Mesendoderm (in vitro differentiated cells): ENCODE results near the gene ANKRD65.
A peak's percentile ranks its signal among the peaks of the same experiment; 100 is the strongest.

Experiments
- DNase-seq: peaks from one replicate; pipeline ENCODE4 v3.0.0; 2013
- H2AK5ac ChIP-seq: 2 replicates; pipeline ENCODE4 v1.6.1; 2013; ENCODE audit warnings: low read length, inconsistent platforms
- H2BK120ac ChIP-seq: 2 replicates; pipeline ENCODE4 v1.6.1; 2013; ENCODE audit warnings: low read depth, mild to moderate bottlenecking, low read length, moderate library complexity, mixed read lengths
- H2BK15ac ChIP-seq: replicated peaks from 2 replicates; pipeline ENCODE4 v1.6.1; 2013; ENCODE audit warnings: low read depth, mild to moderate bottlenecking, moderate library complexity
- H2BK5ac ChIP-seq: 2 replicates; pipeline ENCODE4 v1.6.1; 2013; ENCODE audit warnings: low read length, inconsistent platforms
- H3K18ac ChIP-seq: 2 replicates; pipeline ENCODE4 v1.6.1; 2013; ENCODE audit warnings: mild to moderate bottlenecking, low read length, mixed read lengths
- H3K23ac ChIP-seq: one replicate; pipeline ENCODE4 v1.6.1; 2013; ENCODE audit warnings: low read length
- H3K27ac ChIP-seq: 2 replicates; pipeline ENCODE4 v1.5.1; 2013; ENCODE audit warnings: low read depth, mild to moderate bottlenecking, inconsistent platforms, low read length, moderate library complexity
- H3K27me3 ChIP-seq: 2 replicates; pipeline ENCODE4 v1.6.1; 2013; ENCODE audit warnings: low read length, control low read depth, mild to moderate bottlenecking, inconsistent platforms; ENCODE audit not compliant: insufficient read depth, poor library complexity
- H3K36me3 ChIP-seq: 2 replicates; pipeline ENCODE4 v1.6.1; 2013; ENCODE audit warnings: low read length, inconsistent platforms; ENCODE audit not compliant: control insufficient read depth, insufficient read depth
- H3K4ac ChIP-seq: one replicate; pipeline ENCODE4 v1.6.1; 2013; ENCODE audit warnings: low read depth, mild to moderate bottlenecking, low read length, moderate library complexity
- H3K4me1 ChIP-seq: 2 replicates; pipeline ENCODE4 v1.6.1; 2013; ENCODE audit warnings: low read depth, low read length, inconsistent platforms; ENCODE audit not compliant: control insufficient read depth
- H3K4me2 ChIP-seq: 2 replicates; pipeline ENCODE4 v1.6.1; 2013; ENCODE audit warnings: low read length
- H3K4me3 ChIP-seq: 2 replicates; pipeline ENCODE4 v1.5.1; 2013; ENCODE audit warnings: mild to moderate bottlenecking, low read length
- H3K56ac ChIP-seq: one replicate; pipeline ENCODE4 v1.6.1; 2013; ENCODE audit warnings: low read length
- H3K79me1 ChIP-seq: 2 replicates; pipeline ENCODE4 v1.6.1; 2013; ENCODE audit warnings: low read length, inconsistent platforms
- H3K79me2 ChIP-seq: 2 replicates; pipeline ENCODE4 v1.6.1; 2013; ENCODE audit warnings: mild to moderate bottlenecking, low read length; ENCODE audit not compliant: control insufficient read depth, insufficient read depth
- H3K9ac ChIP-seq: 2 replicates; pipeline ENCODE4 v1.6.1; 2013; ENCODE audit warnings: low read length, inconsistent platforms
- H4K5ac ChIP-seq: one replicate; pipeline ENCODE4 v1.6.1; 2013; ENCODE audit warnings: low read length
- H4K8ac ChIP-seq: one replicate; pipeline ENCODE4 v1.6.1; 2013; ENCODE audit warnings: low read depth, mild to moderate bottlenecking, control low read depth, low read length, moderate library complexity
- whole genome bisulfite sequencing: extraction: QIAGEN DNeasy Blood & Tissue Kit; methylation state at CpG from one replicate; pipeline ENCODE4 v1.1.7; 2013; ENCODE audit warnings: low lambda C conversion rate, missing lambda C conversion rate; ENCODE audit not compliant: insufficient coverage; ENCODE audit errors: extremely low coverage; 5-methylcytosine and 5-hydroxymethylcytosine counted together

The ANKRD65 gene

GRCh38 chr1:1377540-1378205 lies 43.4 kb downstream of the ANKRD65 start:
- Histone ChIP-seq H3K36me3 (no peaks in the 10 kb centered on the region), H3K27ac (no peak overlapping the region), H2BK5ac (no peak overlapping the region), H3K4me1 (no peaks in the 10 kb centered on the region), H2BK120ac (no peak overlapping the region), H3K4me3 (no peak overlapping the region), H3K23ac (no peak overlapping the region), H3K79me1 (peaks cover 9% of the 10 kb centered on the region), H3K79me2 (peaks cover 10% of the 10 kb centered on the region), H2BK15ac (no peak overlapping the region), H3K56ac (no peak overlapping the region), H3K4me2 (no peak overlapping the region), H3K27me3 (no peaks in the 10 kb centered on the region), H2AK5ac (no peak overlapping the region), H3K18ac (no peak overlapping the region), H3K4ac (no peak overlapping the region), H3K9ac (no peak overlapping the region), H4K8ac (no peak overlapping the region), H4K5ac (no peak overlapping the region)
- DNase-seq, result no peak
- no CpG with 5 or more reads among the region's 16 CpGs for WGBS

GRCh38 chr1:1376551-1377226 lies 44.4 kb downstream of the ANKRD65 start:
- Histone ChIP-seq H2BK15ac (no peak overlapping the region), H3K4ac (no peak overlapping the region), H3K9ac (no peak overlapping the region), H4K8ac (no peak overlapping the region), H3K4me3 (no peak overlapping the region), H2BK120ac (no peak overlapping the region), H3K27me3 (no peaks in the 10 kb centered on the region), H3K4me2 (no peak overlapping the region), H3K18ac (no peak overlapping the region), H3K56ac (no peak overlapping the region), H2AK5ac (no peak overlapping the region), H3K23ac (no peak overlapping the region), H4K5ac (no peak overlapping the region), H2BK5ac (no peak overlapping the region), H3K27ac (no peak overlapping the region), H3K79me2 (peaks cover 10% of the 10 kb centered on the region), H3K4me1 (no peaks in the 10 kb centered on the region), H3K36me3 (no peaks in the 10 kb centered on the region), H3K79me1 (peaks cover 8% of the 10 kb centered on the region)
- WGBS, result no CpG with 5 or more reads among the region's 10 CpGs
- no peak for DNase-seq

DNA sequence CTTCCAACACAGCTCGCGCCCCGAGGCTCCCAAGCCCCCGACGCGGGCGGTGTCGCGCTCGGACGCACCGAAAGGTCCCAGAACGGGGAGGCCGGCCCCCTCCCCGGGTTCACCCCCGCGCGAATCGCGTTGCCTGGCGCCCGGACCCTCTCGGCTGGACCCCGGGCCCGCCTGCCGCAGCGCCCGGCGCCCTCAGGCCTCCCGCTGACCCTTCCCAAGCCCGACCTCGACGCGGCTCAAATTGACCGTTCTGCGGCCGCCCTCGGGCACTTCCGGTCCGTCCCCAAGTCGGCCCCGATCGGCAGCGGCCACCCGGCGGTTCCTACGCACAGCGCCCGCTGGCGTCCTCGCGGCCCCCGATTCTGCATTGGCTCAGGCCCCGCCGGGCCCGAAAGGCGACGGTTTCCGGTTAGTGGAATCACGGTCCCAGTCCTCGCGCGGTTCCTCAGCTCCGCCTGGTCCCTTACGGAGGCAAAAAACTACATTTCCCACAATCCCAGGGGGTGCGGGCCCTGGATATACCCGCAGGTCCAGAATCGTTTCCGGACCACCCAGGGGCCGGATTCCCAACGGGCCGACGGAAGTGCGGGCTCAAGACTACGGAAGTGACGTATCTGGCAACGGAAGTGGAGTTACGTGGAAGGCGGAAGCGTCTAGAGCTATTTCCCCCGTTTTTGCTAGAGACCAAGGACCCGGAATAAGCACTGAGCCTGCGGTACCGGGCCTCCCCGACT lies 46.0 kb downstream of the ANKRD65 start, which contains the start of gene AURKAIP1:
Gene AURKAIP1 (minus strand): TSS at position 279 of the 734 bp plus-strand sequence. CDS start 451 bp downstream, outside the sequence.
- Histone ChIP-seq H3K79me1 (peaks cover 7% of the 10 kb centered on the region), H2BK15ac (no peak within 1 kb of the TSS), H4K8ac (peak within 1 kb of the TSS; percentile 92), H3K4me3 (peak within 1 kb of the TSS; percentile 94), H3K18ac (no peak within 1 kb of the TSS), H2BK5ac (no peak within 1 kb of the TSS), H3K56ac (peak within 1 kb of the TSS; percentile 95), H2BK120ac (no peak within 1 kb of the TSS), H3K27ac (peak within 1 kb of the TSS; percentile 82), H3K27me3 (no peaks in the 10 kb centered on the region), H4K5ac (no peak within 1 kb of the TSS), H3K36me3 (no peaks in the 10 kb centered on the region), H3K79me2 (peaks cover 10% of the 10 kb centered on the region), H2AK5ac (no peak within 1 kb of the TSS), H3K4me1 (no peaks in the 10 kb centered on the region), H3K4me2 (peak within 1 kb of the TSS; percentile 83), H3K4ac (peak within 1 kb of the TSS; percentile 36), H3K23ac (peak within 1 kb of the TSS; percentile 48), H3K9ac (peak within 1 kb of the TSS; percentile 95)
- no CpG with 5 or more reads among the region's 85 CpGs for WGBS
- DNase-seq, result peak; percentile 100

- H4K8ac ChIP-seq, result peak overlapping the region; percentile 92
- H3K27me3 ChIP-seq, result no peaks in the 10 kb centered on the region
- H3K79me2 ChIP-seq, result peaks cover 10% of the 10 kb centered on the region
- no CpG with 5 or more reads among the region's 24 CpGs for WGBS
- H3K36me3 ChIP-seq, result no peaks in the 10 kb centered on the region
- H2BK120ac ChIP-seq, result no peak overlapping the region
- H4K5ac ChIP-seq, result no peak overlapping the region
- peak overlapping the region; percentile 48 for H3K23ac ChIP-seq
- H3K27ac ChIP-seq, result peak overlapping the region; percentile 82
- peak overlapping the region; percentile 36 for H3K4ac ChIP-seq
- no peak overlapping the region for H3K18ac ChIP-seq
- H3K4me3 ChIP-seq, result peak overlapping the region; percentile 94
- H3K56ac ChIP-seq, result peak overlapping the region; percentile 95
- H3K79me1 ChIP-seq, result peaks cover 7% of the 10 kb centered on the region
- H2BK15ac ChIP-seq, result no peak overlapping the region
- H3K4me1 ChIP-seq, result no peaks in the 10 kb centered on the region
- no peak overlapping the region for H2BK5ac ChIP-seq
- peak overlapping the region; percentile 95 for H3K9ac ChIP-seq
- no peak overlapping the region for H2AK5ac ChIP-seq
- peak overlapping the region; percentile 83 for H3K4me2 ChIP-seq
- no peak for DNase-seq
Observed at GRCh38 chr1:1374589-1374928, 46.5 kb downstream of the ANKRD65 start.

DNA sequence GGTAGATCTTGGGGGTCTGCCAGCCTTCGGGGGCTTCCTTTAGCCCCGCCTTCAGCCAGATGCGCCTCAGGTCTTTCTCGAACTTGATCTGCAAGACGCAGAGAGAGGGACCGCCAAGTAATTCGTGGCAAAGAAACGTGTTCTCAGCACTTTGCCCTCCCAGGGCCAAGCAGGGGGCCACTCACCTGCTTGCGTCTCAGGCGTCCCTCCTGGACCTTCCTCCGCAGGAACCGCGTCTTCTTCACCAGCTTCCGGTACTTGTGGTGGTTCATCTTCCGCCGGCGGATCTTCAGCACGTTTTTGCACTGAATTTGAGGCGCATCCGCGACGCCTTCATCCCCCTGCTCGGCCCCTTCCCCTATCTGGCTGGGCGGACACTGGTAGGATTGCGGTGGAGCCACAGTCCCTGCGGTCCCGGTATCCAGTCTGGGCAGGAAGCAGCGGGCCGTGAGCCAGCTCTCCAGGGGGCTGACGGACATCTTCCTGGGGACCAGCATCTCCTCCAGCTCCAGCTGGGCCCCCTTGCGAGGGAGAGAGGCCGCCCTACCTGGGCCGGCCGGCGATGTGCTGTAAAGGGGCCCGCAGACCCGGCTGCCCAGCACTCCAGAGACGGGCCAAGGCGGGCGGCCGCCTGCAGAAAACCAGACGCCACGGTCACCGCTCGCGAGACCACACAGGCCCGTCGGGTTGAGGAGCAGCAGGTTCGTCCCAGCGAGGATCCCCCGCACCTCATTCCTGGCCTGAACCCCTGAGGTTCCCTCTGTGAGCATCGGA lies 47.1 kb downstream of the ANKRD65 start:
- Histone ChIP-seq H2AK5ac (no peak overlapping the region), H3K4me3 (peak overlapping the region; percentile 94), H3K36me3 (no peaks in the 10 kb centered on the region), H2BK120ac (no peak overlapping the region), H3K27ac (no peak overlapping the region), H3K79me1 (peaks cover 7% of the 10 kb centered on the region), H4K5ac (no peak overlapping the region), H3K4ac (no peak overlapping the region), H3K79me2 (peaks cover 10% of the 10 kb centered on the region), H2BK15ac (no peak overlapping the region), H3K4me2 (peak overlapping the region; percentile 83), H3K18ac (no peak overlapping the region), H3K23ac (peak overlapping the region; percentile 48), H3K9ac (peak overlapping the region; percentile 95), H4K8ac (no peak overlapping the region), H3K27me3 (no peaks in the 10 kb centered on the region), H3K56ac (peak overlapping the region; percentile 95), H2BK5ac (no peak overlapping the region), H3K4me1 (no peaks in the 10 kb centered on the region)
- DNase-seq, result no peak
- WGBS, result no CpG with 5 or more reads among the region's 52 CpGs
